DMS 273 treated with DMSO at 0.1 percent for 48 hours (cell line): ENCODE data around the gene PABPN1L.

Experiments used
- DNase-seq: peaks from one replicate; lab custom pipeline; 2025; lab: John Stamatoyannopoulos, UW

The PABPN1L gene

GRCh38 chr16:88883946-88884345 is 17.5 kb upstream of the PABPN1L start:
- DNase-seq, result no peak

GRCh38 chr16:88883117-88883895 is 16.8 kb upstream of the PABPN1L start:
- no peak for DNase-seq

GRCh38 chr16:88882358-88883030 is 16.0 kb upstream of the PABPN1L start:
- DNase-seq, result no peak

GRCh38 chr16:88881675-88882357 is 15.4 kb upstream of the PABPN1L start:
- DNase-seq, result no peak

- no peak for DNase-seq
Measured at GRCh38 chr16:88881007-88881615, 14.7 kb upstream of the PABPN1L start.

GRCh38 chr16:88880226-88881006 is 14.0 kb upstream of the PABPN1L start:
- DNase-seq, result no peak

GRCh38 chr16:88879788-88880055 is 13.3 kb upstream of the PABPN1L start:
- no peak for DNase-seq

GRCh38 chr16:88878967-88879787 is 12.7 kb upstream of the PABPN1L start:
- no peak for DNase-seq

GRCh38 chr16:88878356-88878755 is 11.9 kb upstream of the PABPN1L start:
- no peak for DNase-seq

GRCh38 chr16:88877564-88878289 is 11.3 kb upstream of the PABPN1L start:
- no peak for DNase-seq

GRCh38 chr16:88876942-88877526 is 10.6 kb upstream of the PABPN1L start:
- DNase-seq, result no peak

- no peak for DNase-seq
Measured at GRCh38 chr16:88875703-88876234, 9.3 kb upstream of the PABPN1L start.

GRCh38 chr16:88874938-88875599 is 8.6 kb upstream of the PABPN1L start:
- DNase-seq, result no peak

- no peak for DNase-seq
Measured at GRCh38 chr16:88872650-88873331, 6.3 kb upstream of the PABPN1L start.

- DNase-seq, result no peak
Measured at GRCh38 chr16:88871730-88872416, 5.4 kb upstream of the PABPN1L start.

- DNase-seq, result no peak
Measured at GRCh38 chr16:88871349-88871702, 4.9 kb upstream of the PABPN1L start.

- DNase-seq, result peak; percentile 82
Measured at GRCh38 chr16:88870608-88871348, 4.3 kb upstream of the PABPN1L start.

GRCh38 chr16:88869673-88869980 is 3.2 kb upstream of the PABPN1L start:
- DNase-seq, result no peak
